Type B pancreatic cell (in vitro differentiated cells): ENCODE results near the gene ITPA. TPM values are rescaled to one million over a fixed set of nuclear protein-coding genes. Genes with fewer than 3 reads are reported as not detected.

ENCODE experiments used
- DNase-seq: peaks from one replicate; pipeline ENCODE4 v3.0.0; 2021; ENCODE audit warnings: mixed read lengths; ENCODE audit not compliant: unreplicated experiment; ENCODE audit errors: extremely low spot score
- H3K27ac Mint-ChIP-seq: 2 replicates; pipeline ENCODE4 v1.8.0; 2021; ENCODE audit warnings: mild to moderate bottlenecking, mixed read lengths
- H3K27me3 Mint-ChIP-seq: 2 replicates; pipeline ENCODE4 v1.8.0; 2021; ENCODE audit warnings: mixed read lengths
- H3K36me3 Mint-ChIP-seq: 2 replicates; pipeline ENCODE4 v1.8.0; 2021; ENCODE audit warnings: mixed read lengths
- H3K4me1 Mint-ChIP-seq: one replicate; pipeline ENCODE4 v1.8.0; 2021; ENCODE audit warnings: mixed read lengths; ENCODE audit not compliant: unreplicated experiment
- H3K4me3 Mint-ChIP-seq: 2 replicates; pipeline ENCODE4 v1.8.0; 2021; ENCODE audit warnings: mild to moderate bottlenecking, mixed read lengths
- H3K9me3 Mint-ChIP-seq: 2 replicates; pipeline ENCODE4 v1.8.0; 2021; ENCODE audit warnings: mixed read lengths
- total RNA-seq: library from RNA; stranded (reverse); gene quantifications from 2 replicates; pipeline ENCODE4 v1.2.1, GENCODE V29; 2021; ENCODE audit warnings: low replicate concordance
- TF ChIP-seq, protein P1 (sequence below): fragments of 200-600 bp; sonication (generic); conservative IDR thresholded peaks from 2 replicates; pipeline ENCODE4 v1.5.0; 2021; ENCODE audit warnings: antibody characterized with exemption, mild to moderate bottlenecking

Gene ITPA
- total RNA-seq, 1 donor from 2014 or later, result 59.7 TPM

GRCh38 chr20:3233131-3233990 lies 24.1 kb downstream of the ITPA start:
- DNase-seq, result no peak
- no peaks in the 10 kb centered on the region for H3K36me3 Mint-ChIP-seq
- H3K4me3 Mint-ChIP-seq, result no peak overlapping the region
- no peaks in the 10 kb centered on the region for H3K4me1 Mint-ChIP-seq
- no peak overlapping the region for H3K27ac Mint-ChIP-seq
- H3K27me3 Mint-ChIP-seq, result peaks cover 36% of the 10 kb centered on the region
- TF ChIP-seq, protein P1, sequence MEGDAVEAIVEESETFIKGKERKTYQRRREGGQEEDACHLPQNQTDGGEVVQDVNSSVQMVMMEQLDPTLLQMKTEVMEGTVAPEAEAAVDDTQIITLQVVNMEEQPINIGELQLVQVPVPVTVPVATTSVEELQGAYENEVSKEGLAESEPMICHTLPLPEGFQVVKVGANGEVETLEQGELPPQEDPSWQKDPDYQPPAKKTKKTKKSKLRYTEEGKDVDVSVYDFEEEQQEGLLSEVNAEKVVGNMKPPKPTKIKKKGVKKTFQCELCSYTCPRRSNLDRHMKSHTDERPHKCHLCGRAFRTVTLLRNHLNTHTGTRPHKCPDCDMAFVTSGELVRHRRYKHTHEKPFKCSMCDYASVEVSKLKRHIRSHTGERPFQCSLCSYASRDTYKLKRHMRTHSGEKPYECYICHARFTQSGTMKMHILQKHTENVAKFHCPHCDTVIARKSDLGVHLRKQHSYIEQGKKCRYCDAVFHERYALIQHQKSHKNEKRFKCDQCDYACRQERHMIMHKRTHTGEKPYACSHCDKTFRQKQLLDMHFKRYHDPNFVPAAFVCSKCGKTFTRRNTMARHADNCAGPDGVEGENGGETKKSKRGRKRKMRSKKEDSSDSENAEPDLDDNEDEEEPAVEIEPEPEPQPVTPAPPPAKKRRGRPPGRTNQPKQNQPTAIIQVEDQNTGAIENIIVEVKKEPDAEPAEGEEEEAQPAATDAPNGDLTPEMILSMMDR, result no peak
- H3K9me3 Mint-ChIP-seq, result no peaks in the 10 kb centered on the region

GRCh38 chr20:3233991-3234498 lies 24.7 kb downstream of the ITPA start:
- Mint-ChIP-seq H3K4me1 (no peaks in the 10 kb centered on the region), H3K4me3 (no peak overlapping the region), H3K27ac (no peak overlapping the region), H3K36me3 (no peaks in the 10 kb centered on the region), H3K9me3 (no peaks in the 10 kb centered on the region), H3K27me3 (peaks cover 39% of the 10 kb centered on the region)
- TF ChIP-seq, protein P1, result no peak
- DNase-seq, result no peak

DNA sequence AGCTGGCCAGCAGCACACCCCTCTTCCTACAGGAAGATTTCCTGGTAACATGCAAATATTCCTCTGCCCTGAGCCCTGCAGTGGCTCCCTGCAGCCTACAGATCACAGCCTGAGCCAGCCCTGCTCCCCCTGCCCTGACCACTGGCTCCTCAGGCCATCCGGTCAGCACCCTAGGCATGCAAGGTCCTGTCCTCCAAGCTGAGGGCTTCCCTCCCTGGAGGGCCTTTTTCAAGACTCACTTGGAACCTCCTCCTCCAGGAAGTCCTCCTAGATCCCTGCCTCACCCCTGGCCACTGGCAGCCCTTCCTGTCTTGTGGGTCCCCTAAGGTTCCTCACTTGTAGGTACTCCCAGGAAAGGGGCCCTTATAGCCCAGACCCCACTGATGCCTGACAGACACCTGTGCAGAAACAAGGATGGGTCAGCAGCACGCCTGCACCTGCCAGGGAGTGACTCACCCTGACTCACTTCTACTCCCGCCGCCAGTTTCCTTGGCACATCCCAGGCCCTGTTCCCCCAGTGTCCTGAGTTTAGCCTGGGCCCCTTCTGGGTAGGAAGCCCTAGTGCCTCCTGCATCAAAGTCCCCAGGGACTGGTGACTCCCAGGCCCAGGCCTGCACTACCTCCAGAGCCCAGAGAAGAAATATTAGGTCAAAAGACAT lies 26.5 kb downstream of the ITPA start:
- H3K4me3 Mint-ChIP-seq, result no peak overlapping the region
- peaks cover 6% of the 10 kb centered on the region for H3K4me1 Mint-ChIP-seq
- H3K27me3 Mint-ChIP-seq, result peaks cover 53% of the 10 kb centered on the region
- H3K9me3 Mint-ChIP-seq, result no peaks in the 10 kb centered on the region
- H3K36me3 Mint-ChIP-seq, result no peaks in the 10 kb centered on the region
- H3K27ac Mint-ChIP-seq, result no peak overlapping the region
- no peak for DNase-seq
- TF ChIP-seq, protein P1, result no peak

DNA sequence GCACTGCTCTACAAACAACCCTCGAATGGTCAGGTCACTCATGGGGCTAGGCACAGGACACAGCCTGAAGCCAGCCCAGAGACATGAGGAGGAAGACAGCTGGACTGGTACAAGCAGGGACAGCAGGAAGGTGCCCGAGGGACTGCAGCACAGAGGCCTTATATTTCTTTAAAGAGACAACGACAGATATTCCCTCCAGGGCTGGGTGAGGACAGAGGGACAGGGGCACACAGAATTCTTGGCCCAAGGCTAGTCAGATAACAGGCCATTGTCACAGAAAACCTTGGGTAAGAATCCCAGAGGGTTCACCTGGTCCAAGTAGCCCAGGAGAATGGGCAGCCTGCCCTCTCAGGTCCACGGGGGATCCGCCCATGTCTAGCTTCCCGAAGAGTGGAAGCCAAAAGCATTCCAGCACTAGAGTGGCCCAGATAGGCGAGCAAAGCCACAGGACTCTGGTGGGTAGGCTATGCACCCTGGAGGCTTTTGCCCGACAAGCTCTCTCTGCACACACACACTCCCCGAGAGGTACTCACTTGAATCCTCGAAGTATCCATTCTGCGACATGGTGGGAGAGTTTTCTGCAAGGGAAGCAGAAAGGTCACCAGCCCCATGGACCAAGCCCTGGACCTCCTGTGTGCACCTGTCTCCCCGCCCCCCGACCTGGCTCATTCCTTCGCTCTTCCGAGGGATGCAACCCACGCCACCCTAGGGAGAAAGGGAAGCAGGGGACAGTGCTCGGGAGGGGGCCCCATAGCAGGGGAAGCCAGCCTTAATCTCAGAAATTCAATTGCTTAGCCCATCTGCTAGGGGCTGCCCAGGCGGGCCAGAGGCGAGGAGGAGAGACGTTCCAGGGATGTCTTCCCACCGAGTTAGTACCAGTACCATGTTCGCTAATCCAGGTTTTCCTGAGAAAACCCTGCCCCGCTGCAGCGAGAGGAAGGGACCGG lies 28.0 kb downstream of the ITPA start:
- no peak for DNase-seq
- Mint-ChIP-seq H3K9me3 (no peaks in the 10 kb centered on the region), H3K27ac (no peak overlapping the region), H3K4me3 (peak overlapping the region; percentile 78), H3K36me3 (no peaks in the 10 kb centered on the region), H3K4me1 (peaks cover 6% of the 10 kb centered on the region), H3K27me3 (peaks cover 65% of the 10 kb centered on the region)
- TF ChIP-seq, protein P1, result no peak

- Mint-ChIP-seq H3K27ac (no peak overlapping the region), H3K27me3 (peaks cover 68% of the 10 kb centered on the region), H3K36me3 (no peaks in the 10 kb centered on the region), H3K9me3 (no peaks in the 10 kb centered on the region), H3K4me3 (peak overlapping the region; percentile 78), H3K4me1 (peaks cover 6% of the 10 kb centered on the region)
- TF ChIP-seq, protein P1, result peak; percentile 41
- no peak for DNase-seq
Measured at GRCh38 chr20:3237958-3238615, 28.8 kb downstream of the ITPA start.
